Measurements from ENCODE around the gene BDH1. TPM values are rescaled to one million over a fixed set of nuclear protein-coding genes. Genes with fewer than 3 reads are reported as not detected.
A peak's percentile ranks its signal among the peaks of the same experiment; 100 is the strongest.

The BDH1 gene
- total and polyA plus RNA-seq, 2 of the 8 experiments (the other 6 are each of a cell fraction or from before 2014, with no cell fraction given), result 27.2 to 28.1 TPM

DNA sequence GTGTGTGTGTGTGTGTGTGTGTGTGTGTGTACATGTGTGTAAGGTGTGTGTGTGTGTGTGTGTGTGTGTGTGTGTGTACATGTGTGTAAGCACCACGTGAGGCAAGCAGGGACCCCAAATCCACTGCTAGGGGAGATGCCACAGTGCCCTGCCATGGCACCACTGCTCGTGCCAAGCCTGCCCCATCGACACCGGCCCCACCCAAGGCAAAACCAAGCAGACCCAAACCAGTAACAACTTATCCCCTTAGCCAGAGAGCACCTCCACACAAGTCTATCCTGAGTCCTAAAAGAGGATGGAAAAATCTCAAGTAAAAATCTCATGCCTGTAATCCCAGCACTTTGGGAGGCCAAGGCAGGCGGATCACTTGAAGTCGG is 45.1 kb downstream of the BDH1 start:
- CTCF ChIA-PET (ENCODE audit: partially characterized antibody), result interaction anchor here (0.6 to 5.2 kb wide), 17 partner anchors 11 to 955 kb away, joined by 3 to 35 read pairs (median 5); no protein-coding TSS in a partner anchor
- Histone ChIP-seq H4K91ac (replicated peaks; ENCODE audit: insufficient read length, low read length) (peak overlapping the region; percentile 36), H3K27me3 (replicated peaks in 1 of 4; ENCODE audit: control insufficient read depth in 3 of 4, extremely low read depth in 1 of 4, insufficient read depth in 3 of 4, low read length in 3 of 4) (peaks cover 0 to 6% (median 2%) of the 10 kb centered on the region in 4 experiments; a peak in 2 of 7 replicates), H2AFZ (ENCODE audit: low read length) (no peak overlapping the region), H3K4me3 (ENCODE audit: extremely low read depth in 1 of 4, insufficient read depth in 2 of 4, low read depth in 3 of 4, low read length in 4 of 4) (no peak overlapping the region), H2BK20ac (ENCODE audit: low read length) (no peak overlapping the region), H3K23me2 (ENCODE audit: low read depth, low read length) (no peaks in the 10 kb centered on the region), H2BK12ac (ENCODE audit: low read depth, low read length) (no peak overlapping the region), H3K4me1 (replicated peaks in 1 of 4; ENCODE audit: control insufficient read depth in 3 of 4, insufficient read depth in 4 of 4, low read length in 3 of 4) (peaks cover 0 to 18% (median 5%) of the 10 kb centered on the region in 4 experiments; a peak in 5 of 7 replicates), H2BK5ac (ENCODE audit: low read depth, low read length) (no peak overlapping the region), H2BK15ac (ENCODE audit: low read length) (no peak overlapping the region), H3K9me3 (ENCODE audit: insufficient read depth in 2 of 2, low read depth in 1 of 2, low read length in 1 of 2) (no peaks in the 10 kb centered on the region), H4K20me1 (replicated peaks in 1 of 2; ENCODE audit: control insufficient read depth in 1 of 2, insufficient read depth in 2 of 2, low read length in 2 of 2) (no peaks in the 10 kb centered on the region), H3K18ac (ENCODE audit: extremely low read depth, low read length) (no peak overlapping the region), H3K79me1 (ENCODE audit: low read depth, low read length) (no peaks in the 10 kb centered on the region), H3K4me2 (ENCODE audit: insufficient read depth in 1 of 2, low read depth in 2 of 2, low read length in 2 of 2) (no peak overlapping the region), H3K56ac (replicated peaks; ENCODE audit: insufficient read length, low read depth, low read length) (no peak overlapping the region), H3K79me2 (ENCODE audit: control insufficient read depth in 1 of 2, insufficient read depth in 2 of 2, low read length in 2 of 2) (no peaks in the 10 kb centered on the region), H2AK5ac (ENCODE audit: low read depth, low read length) (no peak overlapping the region), H3K9ac (replicated peaks in 1 of 4; ENCODE audit: extremely low read depth in 1 of 4, low read depth in 3 of 4, low read length in 3 of 4) (no peak overlapping the region), H3K4ac (replicated peaks; ENCODE audit: insufficient read length, low read depth, low read length) (no peak overlapping the region), H3K23ac (ENCODE audit: insufficient read length) (no peak overlapping the region), H4K8ac (ENCODE audit: extremely low read depth, insufficient read depth, low read length) (no peak overlapping the region; the same call in 1 of the 2 replicates), H3K27ac (ENCODE audit: low read depth, low read length) (no peak overlapping the region), H3K36me3 (ENCODE audit: control insufficient read depth in 2 of 4, insufficient read depth in 4 of 4, low read length in 3 of 4) (peaks cover 0 to 3% (median 0%) of the 10 kb centered on the region in 4 experiments; a peak in 1 of 8 replicates), H4K5ac (ENCODE audit: insufficient read length, low read depth, low read length) (no peak overlapping the region), H3K14ac (ENCODE audit: insufficient read length) (no peak overlapping the region), H2BK120ac (replicated peaks; ENCODE audit: low read depth, low read length) (no peak overlapping the region)
- 90% methylated on average over 5 of the region's 6 CpGs; no CpG with 5 or more reads in 1 of the 2 experiments for WGBS, 2 experiments (ENCODE audit: extremely low coverage in 1 of 2, insufficient coverage in 1 of 2, insufficient read length in 1 of 2, insufficient replicate concordance in 2 of 2, low coverage in 1 of 2, low lambda C conversion rate in 2 of 2, missing lambda C conversion rate in 1 of 2)
- POLR2A ChIA-PET (ENCODE audit: partially characterized antibody), result no interaction called here
- DNase-seq (ENCODE audit: low read depth in 1 of 2, low spot score in 2 of 2) (no peak), FAIRE-seq (no peak)
- TF ChIP-seq KDM1A (IDR thresholded peaks at IDR 0.05; ENCODE audit: borderline replicate concordance, low read length) (no peak), CREB1 (IDR thresholded peaks at IDR 0.05) (no peak), PHF8 (conservative IDR thresholded peaks at IDR 0.05; ENCODE audit: low read depth, low read length) (no peak), TEAD4 (IDR thresholded peaks at IDR 0.05; ENCODE audit: low read depth, low read length) (no peak), YY1 (IDR thresholded peaks at IDR 0.05; ENCODE audit: low read depth, low read length) (no peak), POU5F1 (IDR thresholded peaks at IDR 0.05; ENCODE audit: low read depth, low read length) (no peak), RXRA (IDR thresholded peaks at IDR 0.05; ENCODE audit: insufficient read depth, low read depth, low read length) (no peak), RNF2 (IDR thresholded peaks at IDR 0.05; ENCODE audit: borderline replicate concordance, low read depth, low read length, missing control alignments, poor library complexity, severe bottlenecking) (no peak), TCF12 (IDR thresholded peaks at IDR 0.05; ENCODE audit: low read depth, low read length) (no peak), NRF1 (IDR thresholded peaks at IDR 0.05; ENCODE audit: low read depth, low read length) (no peak), HDAC6 (IDR thresholded peaks at IDR 0.05; ENCODE audit: low read depth, low read length) (no peak)
